Neural cell (in vitro differentiated cells): ENCODE results near the gene GIT2. TPM values are rescaled to one million over a fixed set of nuclear protein-coding genes. Genes with fewer than 3 reads are reported as not detected.
A peak's percentile ranks its signal among the peaks of the same experiment; 100 is the strongest.

Source experiments
- H2AFZ ChIP-seq: fragments of 200-600, 300-800 bp; sonication (generic), shearing (Covaris generic); 2 replicates; pipeline ENCODE4 v1.6.0; 2014; ENCODE audit warnings: low read depth, mild to moderate bottlenecking, antibody characterized with exemption, low read length, moderate library complexity
- H3F3A ChIP-seq: fragments of 200-600 bp; shearing (Covaris generic); 2 replicates; pipeline ENCODE4 v1.6.1; 2016; ENCODE audit warnings: mild to moderate bottlenecking, moderate library complexity, mixed read lengths, antibody characterized with exemption, low read length; ENCODE audit not compliant: insufficient read depth, poor library complexity, severe bottlenecking
- H3K27ac ChIP-seq: fragments of 200-600, 300-800 bp; sonication (generic), shearing (Covaris generic); 2 replicates; pipeline ENCODE4 v1.5.1; 2014; ENCODE audit warnings: mild to moderate bottlenecking, low read length, moderate library complexity
- H3K27me3 ChIP-seq: fragments of 300-800, 200-600 bp; sonication (generic), shearing (Covaris generic); 2 replicates; pipeline ENCODE4 v1.6.0; 2014; ENCODE audit warnings: mild to moderate bottlenecking, low read depth, low read length, moderate library complexity; ENCODE audit not compliant: insufficient read depth
- H3K36me3 ChIP-seq: fragments of 300-800, 200-600 bp; sonication (generic), shearing (Covaris generic); 2 replicates; pipeline ENCODE4 v1.5.1; 2014; ENCODE audit warnings: mild to moderate bottlenecking, antibody characterized with exemption, low read length, moderate library complexity; ENCODE audit not compliant: insufficient read depth
- H3K4me2 ChIP-seq: fragments of 300-800, 200-600 bp; sonication (generic), shearing (Covaris generic); 2 replicates; pipeline ENCODE4 v1.6.0; 2014; ENCODE audit warnings: mild to moderate bottlenecking, low read length
- H3K4me3 ChIP-seq: fragments of 300-800, 200-600 bp; sonication (generic), shearing (Covaris generic); 2 replicates; pipeline ENCODE4 v1.5.1; 2014; ENCODE audit warnings: mild to moderate bottlenecking, low read length, moderate library complexity
- H3K79me2 ChIP-seq: fragments of 200-600 bp; shearing (Covaris generic); replicated peaks from 2 replicates; pipeline ENCODE4 v1.6.0; 2014; ENCODE audit warnings: mild to moderate bottlenecking, low read length, moderate library complexity; ENCODE audit not compliant: insufficient read depth
- H3K9ac ChIP-seq: fragments of 300-800, 200-600 bp; sonication (generic), shearing (Covaris generic); 2 replicates; pipeline ENCODE4 v1.6.1; 2016; ENCODE audit warnings: mild to moderate bottlenecking, low read length, mixed read lengths
- H3K9me2 ChIP-seq: fragments of 200-600 bp; shearing (Covaris generic); 2 replicates; pipeline ENCODE4 v1.6.1; 2016; ENCODE audit warnings: mild to moderate bottlenecking, low read length, mixed read lengths; ENCODE audit not compliant: insufficient read depth
- H3K9me3 ChIP-seq: fragments of 200-600, 300-800 bp; sonication (generic), shearing (Covaris generic); 2 replicates; pipeline ENCODE4 v1.6.1; 2016; ENCODE audit warnings: mild to moderate bottlenecking, mixed run types, low read length, moderate library complexity, mixed read lengths
- H4K20me1 ChIP-seq: fragments of 200-600 bp; shearing (Covaris generic); 2 replicates; pipeline ENCODE4 v1.6.1; 2016; ENCODE audit warnings: mild to moderate bottlenecking, mixed run types; ENCODE audit not compliant: insufficient read depth
- CTCF ChIP-seq: fragments of 450-650 bp; IDR thresholded peaks from 2 replicates; pipeline ENCODE4 v1.5.1; 2014; ENCODE audit warnings: antibody characterized with exemption, mild to moderate bottlenecking, moderate library complexity; ENCODE audit not compliant: poor library complexity, severe bottlenecking
- EP300 ChIP-seq: fragments of 450-650 bp; conservative IDR thresholded peaks from 2 replicates; pipeline ENCODE4 v1.6.1; 2014; ENCODE audit warnings: antibody characterized with exemption, mild to moderate bottlenecking, moderate library complexity; ENCODE audit not compliant: poor library complexity, severe bottlenecking
- EZH2 ChIP-seq: fragments of 200-600, 300-800 bp; shearing (Covaris generic), sonication (generic); IDR thresholded peaks from 2 replicates; pipeline ENCODE4 v1.6.1; 2014; ENCODE audit warnings: antibody characterized with exemption, low read length, borderline replicate concordance, mild to moderate bottlenecking; ENCODE audit not compliant: insufficient read depth, poor library complexity, severe bottlenecking
- MXI1 ChIP-seq: fragments of 450-650 bp; conservative IDR thresholded peaks from 2 replicates; pipeline ENCODE4 v1.6.1; 2014; ENCODE audit warnings: antibody characterized with exemption, mild to moderate bottlenecking; ENCODE audit not compliant: poor library complexity, severe bottlenecking
- POLR2AphosphoS5 ChIP-seq: IDR thresholded peaks from 2 replicates; pipeline ENCODE4 v1.6.1; 2012
- RAD21 ChIP-seq: fragments of 450-650 bp; conservative IDR thresholded peaks from 2 replicates; pipeline ENCODE4 v1.6.1; 2014; ENCODE audit warnings: antibody characterized with exemption, mild to moderate bottlenecking, moderate library complexity
- REST ChIP-seq: IDR thresholded peaks from 2 replicates; pipeline ENCODE4 v1.6.1; 2012; ENCODE audit warnings: borderline replicate concordance
- SMC3 ChIP-seq: fragments of 450-650 bp; conservative IDR thresholded peaks from 2 replicates; pipeline ENCODE4 v1.6.1; 2014; ENCODE audit warnings: antibody characterized with exemption, mild to moderate bottlenecking, moderate library complexity; ENCODE audit not compliant: poor library complexity
- TAF1 ChIP-seq: IDR thresholded peaks from 2 replicates; pipeline ENCODE4 v1.6.1; 2012; ENCODE audit warnings: low read depth
- polyA plus RNA-seq: library from polyadenylated mRNA; depleted of rRNA; stranded (reverse); fragments of >200 nt; gene quantifications from 2 replicates; pipeline ENCODE4 v1.2.3, GENCODE V29; 2014

Gene GIT2
- polyA plus RNA-seq, 1 donor from 2014 or later: 14.2 TPM

- no peaks in the 10 kb centered on the region for H3K9me3 ChIP-seq
- H3K9ac ChIP-seq: no peak overlapping the region
- H3K9me2 ChIP-seq: no peaks in the 10 kb centered on the region
- H3K79me2 ChIP-seq: no peaks in the 10 kb centered on the region
- H4K20me1 ChIP-seq: no peaks in the 10 kb centered on the region
- H3K4me2 ChIP-seq: no peak overlapping the region
- TF ChIP-seq MXI1 (no peak), SMC3 (no peak), EZH2 (no peak), CTCF (no peak), EP300 (no peak), RAD21 (no peak), TAF1 (no peak)
- no peak overlapping the region for H3K27ac ChIP-seq
- peaks cover 3% of the 10 kb centered on the region for H3K36me3 ChIP-seq
- no peak overlapping the region for H3K4me3 ChIP-seq
- no peaks in the 10 kb centered on the region for H3K27me3 ChIP-seq
- no peaks in the 10 kb centered on the region for H3F3A ChIP-seq
- H2AFZ ChIP-seq: no peak overlapping the region
Observed at GRCh38 chr12:109902891-109903418, 93.2 kb downstream of the GIT2 start.

- no peaks in the 10 kb centered on the region for H3K9me3 ChIP-seq
- no peaks in the 10 kb centered on the region for H3K27me3 ChIP-seq
- no peaks in the 10 kb centered on the region for H3F3A ChIP-seq
- no peaks in the 10 kb centered on the region for H4K20me1 ChIP-seq
- no peaks in the 10 kb centered on the region for H3K79me2 ChIP-seq
- H3K27ac ChIP-seq: no peak overlapping the region
- H3K4me2 ChIP-seq: peak overlapping the region; percentile 89
- TF ChIP-seq TAF1: no peak
- no peak for TF ChIP-seq EP300
- TF ChIP-seq POLR2AphosphoS5: no peak
- no peak for TF ChIP-seq RAD21
- TF ChIP-seq EZH2: no peak
- no peak for TF ChIP-seq REST
- H3K9ac ChIP-seq: peak overlapping the region; percentile 68
- peak overlapping the region; percentile 69 for H3K4me3 ChIP-seq
- peaks cover 2% of the 10 kb centered on the region for H3K36me3 ChIP-seq
- no peaks in the 10 kb centered on the region for H3K9me2 ChIP-seq
- H2AFZ ChIP-seq: peak overlapping the region; percentile 85
Observed at GRCh38 chr12:109900752-109901580, 95.2 kb downstream of the GIT2 start.
